ENCODE data around the gene CITED1. TPM values are rescaled to one million over a fixed set of nuclear protein-coding genes. Genes with fewer than 3 reads are reported as not detected.

Gene CITED1
- total RNA-seq, 2 experiments from 2014 or later: not detected

DNA sequence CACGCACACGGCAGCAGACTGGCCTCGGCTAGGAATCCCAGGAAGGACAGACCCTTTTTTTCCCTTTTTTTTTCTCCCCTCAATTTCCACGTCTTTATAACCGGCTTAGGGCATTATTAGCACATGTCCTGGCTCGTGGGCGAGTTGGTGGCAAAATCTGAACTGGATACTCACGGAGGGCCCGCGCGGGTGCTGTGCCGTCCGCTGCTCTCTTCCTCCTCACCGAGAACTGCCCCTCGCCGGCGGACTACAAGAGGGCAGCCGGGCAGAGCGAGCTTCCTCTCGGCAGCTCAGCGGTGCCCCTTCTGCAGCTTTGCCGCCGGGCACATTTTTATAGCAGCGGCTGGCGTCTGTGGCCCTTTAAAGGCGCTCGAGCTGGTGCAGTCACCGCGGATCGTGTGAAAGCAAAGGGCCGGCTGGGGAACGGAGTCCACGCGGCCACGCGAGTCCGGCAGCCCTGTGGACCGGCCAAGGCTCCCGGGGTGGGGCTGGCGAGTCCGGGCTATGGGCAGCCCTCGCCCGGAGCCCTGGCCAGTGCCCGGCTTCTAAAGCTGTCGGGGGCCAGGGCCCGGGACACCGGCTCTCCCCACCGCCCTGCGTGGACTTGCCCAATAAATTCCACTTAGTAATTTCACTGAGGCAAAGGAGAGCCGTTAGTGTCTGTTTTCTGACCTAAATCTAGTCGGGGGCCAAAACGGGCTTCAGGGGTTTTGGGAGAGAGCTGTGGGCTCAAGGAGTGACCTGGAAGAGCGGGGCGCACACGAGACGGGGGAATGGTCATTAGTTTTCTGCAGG, 1.3 kb upstream of the CITED1 start:
- peak; percentile 20 for DNase-seq
- H3K4me3 Mint-ChIP-seq: peak overlapping the region; percentile 67
- peaks cover 57% of the 10 kb centered on the region for H3K27me3 Mint-ChIP-seq (ENCODE audit: low read depth)
- ATAC-seq: peak; percentile 59
- POLR2A ChIA-PET: interaction anchor here (1.5 kb wide), 1 partner anchor 30 kb away, joined by 5 read pairs; the partner anchor contains the start of gene RPS4X
- H3K4me1 Mint-ChIP-seq (ENCODE audit: low read depth): peaks cover 28% of the 10 kb centered on the region
- no peaks in the 10 kb centered on the region for H3K9me3 Mint-ChIP-seq (ENCODE audit: insufficient read depth)
- H3K36me3 Mint-ChIP-seq (ENCODE audit: low read depth): no peaks in the 10 kb centered on the region
- H3K27ac Mint-ChIP-seq: peak overlapping the region; percentile 46
- CTCF ChIA-PET: interaction anchor here (1.6 kb wide), 1 partner anchor 30 kb away, joined by 8 read pairs; the partner anchor contains the start of gene RPS4X

DNA sequence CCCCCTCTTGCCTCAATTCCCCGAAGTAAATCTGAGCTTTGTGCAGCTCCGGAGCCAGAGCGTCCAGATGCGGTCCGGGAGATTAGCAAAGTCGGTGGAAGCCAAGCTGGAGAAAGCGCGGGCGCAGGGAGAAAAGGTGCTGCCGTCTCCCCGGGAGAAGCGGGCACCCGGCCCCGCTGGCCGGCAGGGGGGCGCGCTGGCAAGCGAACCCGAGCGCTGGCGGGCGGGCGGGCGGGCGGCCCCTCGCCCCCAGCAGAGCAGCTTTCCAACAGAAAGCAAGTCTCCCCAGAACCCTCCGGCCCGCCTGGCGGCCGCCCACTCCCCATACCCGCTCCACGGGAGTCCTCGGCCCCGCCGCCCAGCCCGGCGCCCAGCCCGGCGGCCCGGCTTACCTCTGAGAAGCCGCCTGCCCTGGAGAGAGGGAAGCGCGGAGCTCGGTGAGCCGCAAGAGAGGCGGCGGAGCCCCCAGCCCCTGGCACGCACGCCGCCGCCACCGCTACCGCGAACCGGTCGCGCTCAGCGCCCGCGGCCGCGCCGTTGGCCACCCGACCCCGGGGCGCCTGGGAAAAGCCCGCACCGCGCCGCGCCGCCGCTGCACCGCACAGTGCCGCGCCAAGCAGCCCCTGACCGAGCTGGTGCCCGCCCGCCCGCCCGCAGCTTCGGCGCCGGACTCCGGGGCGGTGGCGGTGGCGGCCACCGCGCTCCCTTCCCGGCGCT, 529 bp upstream of the CITED1 start:
- H3K36me3 Mint-ChIP-seq (ENCODE audit: low read depth): no peaks in the 10 kb centered on the region
- DNase-seq (no peak), ATAC-seq (no peak)
- H3K27me3 Mint-ChIP-seq (ENCODE audit: low read depth): peaks cover 57% of the 10 kb centered on the region
- H3K4me1 Mint-ChIP-seq (ENCODE audit: low read depth): peaks cover 28% of the 10 kb centered on the region
- H3K27ac Mint-ChIP-seq: no peak overlapping the region
- H3K4me3 Mint-ChIP-seq: peak overlapping the region; percentile 40
- ChIA-PET POLR2A (interaction anchor here (0.9 to 1.5 kb wide), 2 partner anchors 29 kb away, joined by 3 to 5 read pairs; partner anchors contain the start of gene RPS4X), CTCF (no interaction called here)
- H3K9me3 Mint-ChIP-seq (ENCODE audit: insufficient read depth): no peaks in the 10 kb centered on the region

DNA sequence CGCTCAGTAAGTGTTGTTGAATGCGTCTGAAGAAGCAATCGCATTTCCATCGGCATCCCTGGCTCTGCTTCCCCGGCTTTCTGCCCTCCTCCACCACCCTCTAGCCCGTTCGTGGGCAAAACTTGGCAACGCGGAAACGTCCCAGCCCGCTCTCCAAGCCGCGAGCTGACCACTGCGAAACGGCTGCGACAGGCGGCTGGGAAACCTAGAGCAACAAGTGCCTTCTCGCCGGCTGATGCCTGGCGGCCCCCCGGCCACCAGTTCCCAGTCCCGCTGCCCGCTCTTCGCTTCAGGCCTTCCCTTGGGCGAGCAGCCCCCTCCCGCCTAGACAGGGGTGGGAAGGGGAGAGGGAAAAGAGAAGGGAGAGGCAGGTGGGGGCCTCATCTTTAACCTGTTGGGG, 837 bp downstream of the CITED1 start:
- ChIA-PET POLR2A (interaction anchor here (1.8 kb wide), 1 partner anchor 28 kb away, joined by 6 read pairs; the partner anchor contains the start of gene RPS4X), CTCF (no interaction called here)
- Mint-ChIP-seq H3K27ac (no peak overlapping the region), H3K4me3 (peak overlapping the region; percentile 40), H3K9me3 (ENCODE audit: insufficient read depth) (no peaks in the 10 kb centered on the region), H3K36me3 (ENCODE audit: low read depth) (no peaks in the 10 kb centered on the region), H3K27me3 (ENCODE audit: low read depth) (peaks cover 62% of the 10 kb centered on the region), H3K4me1 (ENCODE audit: low read depth) (peaks cover 28% of the 10 kb centered on the region)
- DNase-seq (no peak), ATAC-seq (no peak)

DNA sequence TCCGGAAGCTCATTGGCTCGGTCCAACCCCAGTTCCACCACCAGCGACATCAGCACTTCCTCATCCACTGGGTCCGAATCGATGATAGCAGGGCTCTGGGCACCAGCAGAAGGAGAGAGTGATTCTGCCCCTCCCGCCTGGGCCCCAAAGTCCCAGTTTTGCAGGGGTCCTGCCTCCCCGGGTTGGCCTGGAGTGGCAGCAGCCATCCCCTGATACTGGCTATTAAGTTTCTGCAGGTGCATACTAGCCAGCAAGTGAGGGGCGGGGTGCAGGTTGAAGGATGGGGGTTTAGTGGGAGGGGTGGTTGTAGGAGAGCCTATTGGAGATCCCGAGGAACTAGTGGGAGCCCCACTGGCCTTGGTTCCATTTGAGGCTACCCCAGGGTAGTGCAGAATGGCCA, 3.9 kb downstream of the CITED1 start:
- no peak overlapping the region for H3K27ac Mint-ChIP-seq
- peaks cover 46% of the 10 kb centered on the region for H3K27me3 Mint-ChIP-seq (ENCODE audit: low read depth)

DNA sequence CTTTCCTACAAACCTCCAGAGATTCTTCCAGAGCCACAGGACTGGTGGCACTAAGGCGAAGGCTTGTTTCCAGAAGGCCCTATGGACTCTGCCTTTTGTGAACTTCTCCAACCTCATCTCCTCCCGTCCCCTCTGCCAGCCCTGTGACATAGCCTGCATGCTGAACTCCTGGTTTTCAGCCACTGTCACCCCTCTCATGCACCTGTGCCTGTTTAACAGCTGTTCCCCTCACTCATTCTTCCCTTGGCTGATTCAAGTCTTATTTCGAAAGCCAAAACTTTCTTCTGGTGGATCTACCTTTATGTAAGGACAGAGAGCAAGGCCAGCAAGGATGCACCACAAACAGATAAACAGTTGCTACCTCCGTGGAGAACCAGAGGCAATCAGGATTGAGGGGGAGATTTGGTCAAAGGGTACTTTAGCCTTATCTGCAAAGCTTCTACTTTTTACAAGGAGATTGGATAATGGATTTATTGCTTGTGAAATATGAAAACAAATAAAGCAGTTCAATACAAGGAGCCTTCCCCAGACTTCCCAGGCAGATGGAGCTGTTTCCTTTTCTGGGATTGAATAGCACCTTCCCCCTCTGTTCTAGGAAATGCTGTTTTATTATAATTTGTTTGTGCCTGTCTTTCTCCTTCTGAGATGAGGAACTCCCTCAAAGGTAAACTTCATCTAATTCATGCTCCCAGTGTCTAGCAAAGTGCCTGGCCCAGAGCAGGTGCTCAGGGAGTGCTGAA, 5.7 kb downstream of the CITED1 start:
- DNase-seq: no peak
- no peak overlapping the region for H3K4me3 Mint-ChIP-seq
- CTCF ChIA-PET: no interaction called here
- POLR2A ChIA-PET: no interaction called here
- peaks cover 47% of the 10 kb centered on the region for H3K27me3 Mint-ChIP-seq (ENCODE audit: low read depth)
- H3K9me3 Mint-ChIP-seq (ENCODE audit: insufficient read depth): no peaks in the 10 kb centered on the region
- H3K36me3 Mint-ChIP-seq (ENCODE audit: low read depth): no peaks in the 10 kb centered on the region
- H3K4me1 Mint-ChIP-seq (ENCODE audit: low read depth): peaks cover 7% of the 10 kb centered on the region
- no peak overlapping the region for H3K27ac Mint-ChIP-seq
- no peak for ATAC-seq

More for the DNA sequence above, 3.9 kb downstream of the CITED1 start:
- peaks cover 15% of the 10 kb centered on the region for H3K4me1 Mint-ChIP-seq (ENCODE audit: low read depth)
- H3K9me3 Mint-ChIP-seq (ENCODE audit: insufficient read depth): no peaks in the 10 kb centered on the region
- H3K4me3 Mint-ChIP-seq: no peak overlapping the region
- POLR2A ChIA-PET: no interaction called here
- ATAC-seq: no peak
- CTCF ChIA-PET: no interaction called here
- no peaks in the 10 kb centered on the region for H3K36me3 Mint-ChIP-seq (ENCODE audit: low read depth)
- DNase-seq: no peak

DNA sequence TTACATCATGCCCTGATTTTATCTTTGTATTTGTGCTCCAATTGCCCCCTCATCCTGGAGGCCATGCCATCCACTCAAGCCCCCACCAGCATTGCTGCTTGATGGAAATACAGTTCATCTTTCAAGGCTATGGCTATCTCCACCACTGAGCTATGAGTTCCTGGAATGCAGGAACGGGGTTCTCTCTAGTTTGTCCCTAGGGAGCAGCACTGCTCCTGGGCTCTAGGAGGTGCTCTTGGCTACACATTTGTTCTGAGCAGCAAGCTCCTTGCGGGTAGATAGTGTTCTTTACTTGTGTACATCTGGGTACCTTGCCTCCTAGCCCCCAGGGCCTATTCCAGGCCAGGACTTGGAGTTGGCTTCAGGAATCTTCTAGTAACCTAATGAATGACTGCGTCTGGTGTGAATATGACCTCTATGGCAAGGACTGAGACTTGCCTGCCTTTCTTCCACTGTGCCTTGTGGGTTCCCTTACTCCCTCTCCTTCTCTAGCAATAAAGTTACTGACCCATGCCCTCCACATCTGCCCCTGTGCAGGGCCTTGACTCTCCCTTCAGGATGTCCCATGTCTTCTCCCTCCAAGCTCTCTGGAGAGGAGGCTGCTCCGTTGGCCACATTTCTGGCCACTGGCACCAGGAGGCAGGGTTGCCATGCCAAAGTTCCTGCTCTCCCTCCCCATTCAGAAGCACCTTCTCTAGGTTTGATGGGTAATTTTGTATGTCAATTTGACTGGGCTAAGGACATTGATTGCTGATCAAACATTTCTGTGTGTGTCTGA, 7.6 kb downstream of the CITED1 start:
- CTCF ChIA-PET: no interaction called here
- Mint-ChIP-seq H3K27ac (no peak overlapping the region), H3K4me3 (no peak overlapping the region), H3K9me3 (ENCODE audit: insufficient read depth) (no peaks in the 10 kb centered on the region), H3K27me3 (ENCODE audit: low read depth) (peaks cover 37% of the 10 kb centered on the region), H3K36me3 (ENCODE audit: low read depth) (no peaks in the 10 kb centered on the region), H3K4me1 (ENCODE audit: low read depth) (no peaks in the 10 kb centered on the region)
- POLR2A ChIA-PET: no interaction called here
- DNase-seq (no peak), ATAC-seq (no peak)

DNA sequence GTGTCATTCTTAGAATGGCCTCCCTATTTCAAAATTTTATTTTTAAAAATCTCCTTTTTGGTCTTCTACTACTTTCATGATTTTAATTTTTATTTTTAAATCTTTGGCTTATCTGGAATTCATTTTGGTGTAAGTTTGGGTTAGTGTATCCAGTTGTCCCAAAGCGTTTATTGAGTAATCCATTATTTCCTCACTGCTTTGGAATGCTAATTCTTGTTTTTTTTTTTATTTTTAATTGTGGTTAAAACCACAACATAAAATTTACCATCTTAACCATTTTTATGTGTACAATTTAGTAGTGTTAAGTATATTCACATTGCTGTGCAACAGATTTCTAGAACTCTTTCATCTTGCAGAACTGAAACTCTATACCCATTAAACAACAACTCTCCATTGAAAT, 8.7 kb downstream of the CITED1 start:
- no peak for ATAC-seq
- Mint-ChIP-seq H3K36me3 (ENCODE audit: low read depth) (no peaks in the 10 kb centered on the region), H3K27me3 (ENCODE audit: low read depth) (peaks cover 34% of the 10 kb centered on the region), H3K4me1 (ENCODE audit: low read depth) (no peaks in the 10 kb centered on the region), H3K27ac (no peak overlapping the region), H3K4me3 (no peak overlapping the region), H3K9me3 (ENCODE audit: insufficient read depth) (no peaks in the 10 kb centered on the region)
- DNase-seq: no peak
- CTCF ChIA-PET: no interaction called here
- POLR2A ChIA-PET: no interaction called here

DNA sequence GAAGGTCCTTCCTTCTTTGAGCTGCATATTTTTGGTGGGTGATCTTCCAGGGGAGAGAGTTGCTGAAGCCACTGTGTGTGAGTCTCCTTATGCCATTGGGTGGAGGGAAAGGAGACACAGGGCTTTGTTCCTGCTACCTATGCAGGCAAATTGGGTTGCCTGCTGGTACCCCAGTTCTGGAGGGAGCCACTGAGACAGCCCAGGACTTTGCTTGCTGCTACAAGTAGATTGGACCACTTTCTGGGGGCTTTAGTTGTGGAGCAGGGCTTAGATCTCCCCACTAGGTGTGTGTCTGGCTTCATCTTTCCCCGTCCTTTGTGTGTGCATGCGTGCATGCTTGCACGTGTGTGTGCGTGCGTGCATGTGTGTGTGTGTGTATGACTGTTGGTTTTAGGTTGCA, 10.0 kb downstream of the CITED1 start:
- ChIA-PET CTCF (no interaction called here), POLR2A (no interaction called here)
- H3K4me3 Mint-ChIP-seq: no peak overlapping the region
- DNase-seq: no peak
- no peaks in the 10 kb centered on the region for H3K9me3 Mint-ChIP-seq (ENCODE audit: insufficient read depth)
- no peak for ATAC-seq
- H3K36me3 Mint-ChIP-seq (ENCODE audit: low read depth): no peaks in the 10 kb centered on the region
- no peak overlapping the region for H3K27ac Mint-ChIP-seq
- peaks cover 31% of the 10 kb centered on the region for H3K27me3 Mint-ChIP-seq (ENCODE audit: low read depth)
- no peaks in the 10 kb centered on the region for H3K4me1 Mint-ChIP-seq (ENCODE audit: low read depth)

DNA sequence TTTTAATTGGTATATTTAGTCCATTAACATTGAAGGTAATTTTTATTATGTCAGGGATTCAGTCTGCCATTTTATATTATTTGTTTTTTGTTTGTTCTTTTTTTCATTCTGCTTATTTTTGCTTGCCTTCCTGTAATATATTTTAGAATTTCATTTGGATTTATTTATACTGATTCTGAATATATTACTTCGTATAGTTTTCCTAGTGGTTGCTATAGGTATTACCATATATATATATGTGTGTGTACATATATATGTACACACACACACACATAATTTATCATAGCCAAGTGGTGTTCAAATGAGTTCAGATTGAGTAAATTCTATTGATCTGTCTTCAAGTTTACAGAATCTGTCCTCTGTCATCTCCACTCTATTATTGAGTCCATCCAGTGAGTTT, 11.2 kb downstream of the CITED1 start:
- H3K4me1 Mint-ChIP-seq (ENCODE audit: low read depth): no peaks in the 10 kb centered on the region
- peaks cover 28% of the 10 kb centered on the region for H3K27me3 Mint-ChIP-seq (ENCODE audit: low read depth)
- H3K4me3 Mint-ChIP-seq: no peak overlapping the region
- H3K36me3 Mint-ChIP-seq (ENCODE audit: low read depth): no peaks in the 10 kb centered on the region
- no peak overlapping the region for H3K27ac Mint-ChIP-seq
- CTCF ChIA-PET: no interaction called here
- no peaks in the 10 kb centered on the region for H3K9me3 Mint-ChIP-seq (ENCODE audit: insufficient read depth)
- POLR2A ChIA-PET: no interaction called here
- no peak for ATAC-seq
- DNase-seq: no peak

DNA sequence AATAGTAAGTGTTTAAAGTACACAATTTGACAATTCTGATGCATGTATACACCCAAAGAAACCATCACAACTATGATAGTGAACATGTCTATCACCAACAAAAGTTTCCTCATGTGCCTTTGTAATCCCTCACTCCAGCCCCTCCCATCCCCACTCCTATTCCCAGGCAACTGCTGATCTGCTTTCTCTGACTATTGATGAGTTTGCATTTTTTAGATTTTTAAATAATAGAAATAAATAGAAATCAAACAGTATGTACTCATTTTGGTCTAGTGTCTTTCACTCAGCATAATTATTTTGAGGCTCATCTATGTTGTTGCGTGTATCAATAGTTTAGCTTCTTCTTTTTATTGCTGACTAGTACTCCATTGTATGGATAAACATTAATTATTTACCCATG, 23.4 kb downstream of the CITED1 start:
- ChIA-PET CTCF (no interaction called here), POLR2A (no interaction called here)
- DNase-seq (no peak), ATAC-seq (no peak)
- Mint-ChIP-seq H3K36me3 (ENCODE audit: low read depth) (no peaks in the 10 kb centered on the region), H3K27ac (no peak overlapping the region), H3K27me3 (ENCODE audit: low read depth) (peaks cover 15% of the 10 kb centered on the region), H3K9me3 (ENCODE audit: insufficient read depth) (no peaks in the 10 kb centered on the region), H3K4me3 (no peak overlapping the region), H3K4me1 (ENCODE audit: low read depth) (peaks cover 5% of the 10 kb centered on the region)

DNA sequence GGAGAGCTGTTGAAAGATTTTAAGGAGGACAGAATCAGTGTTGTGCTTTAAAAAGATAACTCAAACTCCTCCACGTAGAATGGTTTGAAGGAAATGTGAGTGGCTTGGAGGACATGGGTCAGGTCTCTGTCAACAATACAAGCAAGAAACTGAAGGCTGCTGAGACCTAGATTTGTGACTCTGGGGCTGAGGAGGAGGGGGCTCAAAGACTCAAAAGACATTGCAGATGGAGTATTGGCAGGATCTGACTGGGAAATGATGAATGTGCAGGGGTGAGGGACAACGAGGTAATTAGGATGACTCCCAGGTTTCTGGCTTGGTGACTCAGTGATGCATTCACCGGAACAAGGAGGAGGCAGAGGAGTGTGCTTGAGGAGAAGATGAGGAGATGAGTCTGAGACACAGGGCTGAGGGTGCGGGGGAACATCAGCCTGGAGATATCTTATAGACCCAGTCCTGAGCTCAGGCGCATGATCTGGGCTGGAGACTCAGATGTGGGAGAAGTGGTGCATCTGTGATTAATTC, 25.3 kb downstream of the CITED1 start:
- no peaks in the 10 kb centered on the region for H3K9me3 Mint-ChIP-seq (ENCODE audit: insufficient read depth)
- POLR2A ChIA-PET: no interaction called here
- ATAC-seq (no peak), DNase-seq (no peak)
- H3K4me3 Mint-ChIP-seq: no peak overlapping the region
- H3K27me3 Mint-ChIP-seq (ENCODE audit: low read depth): peaks cover 15% of the 10 kb centered on the region
- H3K4me1 Mint-ChIP-seq (ENCODE audit: low read depth): peaks cover 8% of the 10 kb centered on the region
- H3K36me3 Mint-ChIP-seq (ENCODE audit: low read depth): peaks cover 8% of the 10 kb centered on the region
- no peak overlapping the region for H3K27ac Mint-ChIP-seq
- CTCF ChIA-PET: interaction anchor here (1.3 to 1.4 kb wide), 3 partner anchors 10 to 35 kb away, joined by 3 to 6 read pairs (median 4); no protein-coding TSS in a partner anchor
